Endodermal cell (in vitro differentiated cells): Measurements from ENCODE around the gene ALDH1L1. TPM values are rescaled to one million over a fixed set of nuclear protein-coding genes. Genes with fewer than 3 reads are reported as not detected.

ENCODE experiments used
- DNase-seq: peaks from one replicate; pipeline ENCODE4 v3.0.0-alpha.2; 2017
- H3K27ac ChIP-seq: 2 replicates; pipeline ENCODE4 v1.5.1; 2013; ENCODE audit warnings: mild to moderate bottlenecking, low read depth, low read length, moderate library complexity
- H3K27me3 ChIP-seq: 2 replicates; pipeline ENCODE4 v1.6.1; 2013; ENCODE audit warnings: mild to moderate bottlenecking, low read length, moderate library complexity; ENCODE audit not compliant: insufficient read depth, control insufficient read depth, poor library complexity, severe bottlenecking
- H3K36me3 ChIP-seq: 2 replicates; pipeline ENCODE4 v1.7.0; 2013; ENCODE audit warnings: mild to moderate bottlenecking, low read length, moderate library complexity; ENCODE audit not compliant: control insufficient read depth, insufficient read depth
- H3K4me1 ChIP-seq: one replicate; pipeline ENCODE4 v1.7.0; 2013; ENCODE audit warnings: low read length; ENCODE audit not compliant: control insufficient read depth, insufficient read depth
- H3K4me3 ChIP-seq: 2 replicates; pipeline ENCODE4 v1.5.1; 2013; ENCODE audit warnings: mild to moderate bottlenecking, low read length, moderate library complexity
- H3K9ac ChIP-seq: 2 replicates; pipeline ENCODE4 v1.6.1; 2013; ENCODE audit warnings: mild to moderate bottlenecking, low read length, moderate library complexity; ENCODE audit not compliant: poor library complexity, severe bottlenecking; ENCODE audit errors: extremely low read depth
- H3K9me3 ChIP-seq: 2 replicates; pipeline ENCODE4 v1.6.1; 2013; ENCODE audit warnings: mild to moderate bottlenecking, low read length, moderate library complexity; ENCODE audit not compliant: control insufficient read depth
- H3K27ac Mint-ChIP-seq: 2 replicates; pipeline ENCODE4 v1.8.0; 2020; ENCODE audit warnings: mixed read lengths
- H3K27me3 Mint-ChIP-seq: 2 replicates; pipeline ENCODE4 v1.8.0; 2021; ENCODE audit warnings: mild to moderate bottlenecking, mixed read lengths; ENCODE audit not compliant: insufficient read depth
- H3K36me3 Mint-ChIP-seq: 2 replicates; pipeline ENCODE4 v1.8.0; 2020; ENCODE audit warnings: low read depth, mixed read lengths
- H3K4me1 Mint-ChIP-seq: 2 replicates; pipeline ENCODE4 v1.8.0; 2020; ENCODE audit warnings: mixed read lengths
- H3K4me3 Mint-ChIP-seq: 2 replicates; pipeline ENCODE4 v1.8.0; 2020; ENCODE audit warnings: mild to moderate bottlenecking, moderate library complexity, mixed read lengths
- H3K9me3 Mint-ChIP-seq: 2 replicates; pipeline ENCODE4 v1.8.0; 2020; ENCODE audit warnings: mild to moderate bottlenecking, mixed read lengths
- CTCF ChIP-seq: fragments of 200-600 bp; sonication (generic); conservative IDR thresholded peaks from 2 replicates; pipeline ENCODE4 v1.5.0; 2021; ENCODE audit warnings: antibody characterized with exemption, mild to moderate bottlenecking
- WGBS, 2 experiments: methylation state at CpG; one replicate each; pipeline versions ENCODE4 v1.1.5 to v1.1.7; 2013; ENCODE audit warnings: missing lambda C conversion rate in 2 of 2, mixed read lengths in 1 of 2; ENCODE audit not compliant: insufficient coverage in 1 of 2, insufficient read length in 1 of 2; 5-methylcytosine and 5-hydroxymethylcytosine counted together
- total RNA-seq, 2 donors: library from RNA; stranded (reverse); fragmentation: NEBNext Ultra II Directional in 1 of 2; extraction: Animal tissue kit (Norgen Biotek cat#: 25700) in 1 of 2; gene quantifications; 2 replicates in 1 of 2; 3 replicates in 1 of 2; pipeline ENCODE4 v1.2.1, GENCODE V29; 2021

Gene ALDH1L1
- total RNA-seq, 2 donors from 2014 or later = 1.0 to 1.6 TPM

GRCh38 chr3:126149960-126150515, 30.3 kb downstream of the ALDH1L1 start:
- no peak for TF ChIP-seq CTCF
- 91 to 100% methylated on average over 6 to 7 of the region's 7 CpGs for whole genome bisulfite sequencing, 2 experiments

GRCh38 chr3:126149256-126149902, 31.0 kb downstream of the ALDH1L1 start:
- Mint-ChIP-seq H3K9me3 (no peaks in the 10 kb centered on the region), H3K27ac (no peak overlapping the region), H3K4me3 (no peak overlapping the region), H3K27me3 (no peaks in the 10 kb centered on the region), H3K36me3 (no peaks in the 10 kb centered on the region), H3K4me1 (no peaks in the 10 kb centered on the region)
- no peaks in the 10 kb centered on the region for H3K4me1 ChIP-seq
- 92 to 93% methylated on average over 2 to 3 of the region's 3 CpGs for WGBS, 2 experiments
- no peaks in the 10 kb centered on the region for H3K27me3 ChIP-seq
- TF ChIP-seq CTCF = no peak
- no peak overlapping the region for H3K9ac ChIP-seq
- no peaks in the 10 kb centered on the region for H3K36me3 ChIP-seq
- DNase-seq = peak; percentile 29
- no peak overlapping the region for H3K4me3 ChIP-seq
- H3K27ac ChIP-seq = no peak overlapping the region
- H3K9me3 ChIP-seq = no peaks in the 10 kb centered on the region

More at GRCh38 chr3:126149960-126150515, 30.3 kb downstream of the ALDH1L1 start:
- H3K27ac Mint-ChIP-seq = no peak overlapping the region
- no peaks in the 10 kb centered on the region for H3K9me3 ChIP-seq
- no peaks in the 10 kb centered on the region for H3K27me3 ChIP-seq
- no peaks in the 10 kb centered on the region for H3K27me3 Mint-ChIP-seq
- DNase-seq = peak; percentile 15
- H3K36me3 Mint-ChIP-seq = no peaks in the 10 kb centered on the region
- no peak overlapping the region for H3K9ac ChIP-seq
- no peaks in the 10 kb centered on the region for H3K4me1 ChIP-seq
- no peak overlapping the region for H3K4me3 ChIP-seq
- H3K4me1 Mint-ChIP-seq = no peaks in the 10 kb centered on the region
- H3K9me3 Mint-ChIP-seq = no peaks in the 10 kb centered on the region
- no peak overlapping the region for H3K27ac ChIP-seq
- no peaks in the 10 kb centered on the region for H3K36me3 ChIP-seq
- H3K4me3 Mint-ChIP-seq = no peak overlapping the region

- Histone ChIP-seq H3K9me3 (no peaks in the 10 kb centered on the region), H3K27ac (no peak overlapping the region), H3K9ac (no peak overlapping the region), H3K4me3 (no peak overlapping the region), H3K36me3 (no peaks in the 10 kb centered on the region), H3K27me3 (no peaks in the 10 kb centered on the region), H3K4me1 (no peaks in the 10 kb centered on the region)
- no peaks in the 10 kb centered on the region for H3K36me3 Mint-ChIP-seq
- no peaks in the 10 kb centered on the region for H3K9me3 Mint-ChIP-seq
- no peak overlapping the region for H3K27ac Mint-ChIP-seq
- 91 to 92% methylated on average over 9 to 15 of the region's 15 CpGs for WGBS, 2 experiments
- no peaks in the 10 kb centered on the region for H3K27me3 Mint-ChIP-seq
- no peaks in the 10 kb centered on the region for H3K4me1 Mint-ChIP-seq
- DNase-seq = peak; percentile 17
- TF ChIP-seq CTCF = no peak
- H3K4me3 Mint-ChIP-seq = no peak overlapping the region
Measured at GRCh38 chr3:126147932-126148683, 32.3 kb downstream of the ALDH1L1 start.
